HepG2 (cell line): ENCODE data around the gene GPR62. TPM values are rescaled to one million over a fixed set of nuclear protein-coding genes. Genes with fewer than 3 reads are reported as not detected.
A peak's percentile ranks its signal among the peaks of the same experiment; 100 is the strongest.

Experiments
- ARHGAP35 ChIP-seq: sonication (generic); formaldehyde crosslinking; IDR thresholded peaks from 2 replicates; pipeline ENCODE4 v1.9.0; 2022; ENCODE audit warnings: mild to moderate bottlenecking, inconsistent platforms, moderate library complexity, missing genetic modification reagents, borderline replicate concordance
- GZF1 ChIP-seq: sonication (generic); formaldehyde crosslinking; IDR thresholded peaks from 2 replicates; pipeline ENCODE4 v1.5.1; 2020; ENCODE audit warnings: mild to moderate bottlenecking, missing genetic modification reagents
- KAT2B ChIP-seq: fragments of 150-350 bp; IDR thresholded peaks from 2 replicates; pipeline ENCODE4 v1.6.1; 2014; ENCODE audit warnings: low read depth, low read length, borderline replicate concordance
- KDM1A ChIP-seq: IDR thresholded peaks from 2 replicates; pipeline ENCODE4 v1.6.1; 2016; ENCODE audit warnings: missing compliant biosample characterization
- KDM3A ChIP-seq: IDR thresholded peaks from 2 replicates; pipeline ENCODE4 v1.6.1; 2018; ENCODE audit warnings: low read depth, missing compliant biosample characterization
- SNAI1 ChIP-seq: sonication (generic); formaldehyde crosslinking; IDR thresholded peaks from 2 replicates; pipeline ENCODE4 v1.5.0; 2020; ENCODE audit warnings: mild to moderate bottlenecking, missing genetic modification reagents, borderline replicate concordance
- ZNF136 ChIP-seq: sonication (generic); formaldehyde crosslinking; IDR thresholded peaks from 2 replicates; pipeline ENCODE4 v1.8.1; 2022; ENCODE audit warnings: low read depth, mild to moderate bottlenecking, moderate library complexity, missing genetic modification reagents
- ZNF234 ChIP-seq: sonication (generic); formaldehyde crosslinking; conservative IDR thresholded peaks from 2 replicates; pipeline ENCODE4 v1.5.1; 2020; ENCODE audit warnings: mild to moderate bottlenecking, missing genetic modification reagents
- ZNF30 ChIP-seq: sonication (generic); formaldehyde crosslinking; IDR thresholded peaks from 2 replicates; pipeline ENCODE4 v1.5.0; 2020; ENCODE audit warnings: mild to moderate bottlenecking, missing genetic modification reagents
- ZNF335 ChIP-seq: sonication (generic); formaldehyde crosslinking; IDR thresholded peaks from 2 replicates; pipeline ENCODE4 v1.4.0; 2020; ENCODE audit warnings: missing genetic modification reagents
- ZNF501 ChIP-seq: sonication (generic); formaldehyde crosslinking; IDR thresholded peaks from 2 replicates; pipeline ENCODE4 v1.5.1; 2020; ENCODE audit warnings: mild to moderate bottlenecking, moderate library complexity, missing genetic modification reagents
- polyA plus RNA-seq, 8 experiments: library from polyadenylated mRNA; depleted of rRNA in 3 of 8; stranded (reverse) in 7 of 8; unstranded in 1 of 8; fragments of >200 nt; fragmentation: Illumina TruSeq in 4 of 8; extraction: Trizol in 4 of 8; gene quantifications; 2 replicates each; pipeline versions ENCODE4 v1.2.1 to v1.2.3, GENCODE V29; 2011 to 2016; ENCODE audit warnings: low read depth in 4 of 8, missing spikeins in 1 of 8, mixed read lengths in 1 of 8; ENCODE audit not compliant: insufficient read depth in 1 of 8
- total RNA-seq, 5 experiments: library from RNA; depleted of rRNA; stranded (reverse); fragments of >200 nt; fragmentation: Illumina TruSeq; extraction: Trizol; gene quantifications; 2 replicates each; pipeline ENCODE4 v1.2.3, GENCODE V29; 2016; ENCODE audit warnings: low read depth in 1 of 5
- TF ChIP-seq, protein P1 (sequence below): sonication (generic); formaldehyde crosslinking; IDR thresholded peaks from 2 replicates; pipeline ENCODE4 v1.5.0; 2020; ENCODE audit warnings: mild to moderate bottlenecking, missing genetic modification reagents, borderline replicate concordance
- TF ChIP-seq, protein P2 (sequence below): sonication (generic); formaldehyde crosslinking; IDR thresholded peaks from 2 replicates; pipeline ENCODE4 v1.4.0; 2020; ENCODE audit warnings: missing genetic modification reagents
- TF ChIP-seq, protein P3 (sequence below): IDR thresholded peaks from 2 replicates; pipeline ENCODE4 v1.6.1; 2016; ENCODE audit warnings: low read depth, borderline replicate concordance
- TF ChIP-seq, protein P4 (sequence below): sonication (generic); formaldehyde crosslinking; IDR thresholded peaks from 2 replicates; pipeline ENCODE4 v1.5.0; 2020; ENCODE audit warnings: missing genetic modification reagents

GPR62 gene
- total and polyA plus RNA-seq, 2 of the 13 experiments (the other 11 are each of a cell fraction or from before 2014, with no cell fraction given), result not detected

DNA sequence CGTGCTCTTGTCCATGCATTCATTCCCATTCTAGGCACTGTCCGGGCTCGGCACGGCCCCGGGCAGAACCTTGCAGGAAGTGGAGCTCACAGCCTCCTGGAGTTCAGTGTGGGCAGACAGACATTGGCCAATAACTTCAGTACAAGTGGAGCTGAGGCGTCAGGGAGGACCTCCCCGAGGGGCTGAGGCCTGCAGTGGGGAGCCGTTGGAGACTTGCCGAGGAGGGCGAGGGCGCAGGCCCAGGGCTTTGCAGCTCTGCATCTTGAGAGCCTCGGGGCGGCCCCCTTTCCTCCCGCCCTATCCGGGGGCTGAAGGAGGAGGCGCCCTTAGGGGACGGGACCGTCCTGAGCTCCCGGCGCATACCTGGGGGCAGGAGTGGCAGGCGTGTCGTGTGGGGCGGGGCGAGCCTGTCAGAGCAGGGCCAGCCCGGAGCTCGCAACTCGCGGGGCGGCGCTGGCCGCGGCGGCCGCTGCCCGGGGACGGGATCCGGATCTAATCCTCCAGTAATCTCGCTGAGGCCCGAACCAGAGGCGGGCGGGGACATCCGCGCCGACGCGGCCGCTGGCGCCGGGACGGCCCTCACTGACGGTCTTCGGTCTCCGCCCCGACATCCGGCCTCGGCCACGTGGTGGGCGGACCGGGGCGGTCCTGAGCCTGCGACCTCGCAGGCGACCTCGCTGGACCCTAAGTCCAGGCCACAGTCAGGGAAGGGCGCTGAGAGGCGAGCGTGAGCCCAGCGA lies 27.8 kb downstream of the GPR62 start, which contains the start of gene ACY1 (continued):
- TF ChIP-seq, protein P1, sequence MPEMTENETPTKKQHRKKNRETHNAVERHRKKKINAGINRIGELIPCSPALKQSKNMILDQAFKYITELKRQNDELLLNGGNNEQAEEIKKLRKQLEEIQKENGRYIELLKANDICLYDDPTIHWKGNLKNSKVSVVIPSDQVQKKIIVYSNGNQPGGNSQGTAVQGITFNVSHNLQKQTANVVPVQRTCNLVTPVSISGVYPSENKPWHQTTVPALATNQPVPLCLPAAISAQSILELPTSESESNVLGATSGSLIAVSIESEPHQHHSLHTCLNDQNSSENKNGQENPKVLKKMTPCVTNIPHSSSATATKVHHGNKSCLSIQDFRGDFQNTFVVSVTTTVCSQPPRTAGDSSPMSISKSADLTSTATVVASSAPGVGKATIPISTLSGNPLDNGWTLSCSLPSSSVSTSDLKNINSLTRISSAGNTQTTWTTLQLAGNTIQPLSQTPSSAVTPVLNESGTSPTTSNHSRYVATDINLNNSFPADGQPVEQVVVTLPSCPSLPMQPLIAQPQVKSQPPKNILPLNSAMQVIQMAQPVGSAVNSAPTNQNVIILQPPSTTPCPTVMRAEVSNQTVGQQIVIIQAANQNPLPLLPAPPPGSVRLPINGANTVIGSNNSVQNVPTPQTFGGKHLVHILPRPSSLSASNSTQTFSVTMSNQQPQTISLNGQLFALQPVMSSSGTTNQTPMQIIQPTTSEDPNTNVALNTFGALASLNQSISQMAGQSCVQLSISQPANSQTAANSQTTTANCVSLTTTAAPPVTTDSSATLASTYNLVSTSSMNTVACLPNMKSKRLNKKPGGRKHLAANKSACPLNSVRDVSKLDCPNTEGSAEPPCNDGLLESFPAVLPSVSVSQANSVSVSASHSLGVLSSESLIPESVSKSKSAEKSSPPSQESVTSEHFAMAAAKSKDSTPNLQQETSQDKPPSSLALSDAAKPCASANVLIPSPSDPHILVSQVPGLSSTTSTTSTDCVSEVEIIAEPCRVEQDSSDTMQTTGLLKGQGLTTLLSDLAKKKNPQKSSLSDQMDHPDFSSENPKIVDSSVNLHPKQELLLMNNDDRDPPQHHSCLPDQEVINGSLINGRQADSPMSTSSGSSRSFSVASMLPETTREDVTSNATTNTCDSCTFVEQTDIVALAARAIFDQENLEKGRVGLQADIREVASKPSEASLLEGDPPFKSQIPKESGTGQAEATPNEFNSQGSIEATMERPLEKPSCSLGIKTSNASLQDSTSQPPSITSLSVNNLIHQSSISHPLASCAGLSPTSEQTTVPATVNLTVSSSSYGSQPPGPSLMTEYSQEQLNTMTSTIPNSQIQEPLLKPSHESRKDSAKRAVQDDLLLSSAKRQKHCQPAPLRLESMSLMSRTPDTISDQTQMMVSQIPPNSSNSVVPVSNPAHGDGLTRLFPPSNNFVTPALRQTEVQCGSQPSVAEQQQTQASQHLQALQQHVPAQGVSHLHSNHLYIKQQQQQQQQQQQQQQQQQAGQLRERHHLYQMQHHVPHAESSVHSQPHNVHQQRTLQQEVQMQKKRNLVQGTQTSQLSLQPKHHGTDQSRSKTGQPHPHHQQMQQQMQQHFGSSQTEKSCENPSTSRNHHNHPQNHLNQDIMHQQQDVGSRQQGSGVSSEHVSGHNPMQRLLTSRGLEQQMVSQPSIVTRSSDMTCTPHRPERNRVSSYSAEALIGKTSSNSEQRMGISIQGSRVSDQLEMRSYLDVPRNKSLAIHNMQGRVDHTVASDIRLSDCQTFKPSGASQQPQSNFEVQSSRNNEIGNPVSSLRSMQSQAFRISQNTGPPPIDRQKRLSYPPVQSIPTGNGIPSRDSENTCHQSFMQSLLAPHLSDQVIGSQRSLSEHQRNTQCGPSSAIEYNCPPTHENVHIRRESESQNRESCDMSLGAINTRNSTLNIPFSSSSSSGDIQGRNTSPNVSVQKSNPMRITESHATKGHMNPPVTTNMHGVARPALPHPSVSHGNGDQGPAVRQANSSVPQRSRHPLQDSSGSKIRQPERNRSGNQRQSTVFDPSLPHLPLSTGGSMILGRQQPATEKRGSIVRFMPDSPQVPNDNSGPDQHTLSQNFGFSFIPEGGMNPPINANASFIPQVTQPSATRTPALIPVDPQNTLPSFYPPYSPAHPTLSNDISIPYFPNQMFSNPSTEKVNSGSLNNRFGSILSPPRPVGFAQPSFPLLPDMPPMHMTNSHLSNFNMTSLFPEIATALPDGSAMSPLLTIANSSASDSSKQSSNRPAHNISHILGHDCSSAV, result no peak
- TF ChIP-seq KDM1A (CRISPR knock-in tag), result 0 out of 2 replicates have a peak, but pooled peaks have one; percentile 39
- peak; percentile 52; the same call in 1 of the 2 replicates for TF ChIP-seq ZNF335 (CRISPR knock-in tag)
- TF ChIP-seq GZF1, result 0 out of 2 replicates have a peak, but pooled peaks have one; percentile 21
- TF ChIP-seq, protein P2, sequence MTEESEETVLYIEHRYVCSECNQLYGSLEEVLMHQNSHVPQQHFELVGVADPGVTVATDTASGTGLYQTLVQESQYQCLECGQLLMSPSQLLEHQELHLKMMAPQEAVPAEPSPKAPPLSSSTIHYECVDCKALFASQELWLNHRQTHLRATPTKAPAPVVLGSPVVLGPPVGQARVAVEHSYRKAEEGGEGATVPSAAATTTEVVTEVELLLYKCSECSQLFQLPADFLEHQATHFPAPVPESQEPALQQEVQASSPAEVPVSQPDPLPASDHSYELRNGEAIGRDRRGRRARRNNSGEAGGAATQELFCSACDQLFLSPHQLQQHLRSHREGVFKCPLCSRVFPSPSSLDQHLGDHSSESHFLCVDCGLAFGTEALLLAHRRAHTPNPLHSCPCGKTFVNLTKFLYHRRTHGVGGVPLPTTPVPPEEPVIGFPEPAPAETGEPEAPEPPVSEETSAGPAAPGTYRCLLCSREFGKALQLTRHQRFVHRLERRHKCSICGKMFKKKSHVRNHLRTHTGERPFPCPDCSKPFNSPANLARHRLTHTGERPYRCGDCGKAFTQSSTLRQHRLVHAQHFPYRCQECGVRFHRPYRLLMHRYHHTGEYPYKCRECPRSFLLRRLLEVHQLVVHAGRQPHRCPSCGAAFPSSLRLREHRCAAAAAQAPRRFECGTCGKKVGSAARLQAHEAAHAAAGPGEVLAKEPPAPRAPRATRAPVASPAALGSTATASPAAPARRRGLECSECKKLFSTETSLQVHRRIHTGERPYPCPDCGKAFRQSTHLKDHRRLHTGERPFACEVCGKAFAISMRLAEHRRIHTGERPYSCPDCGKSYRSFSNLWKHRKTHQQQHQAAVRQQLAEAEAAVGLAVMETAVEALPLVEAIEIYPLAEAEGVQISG, result peak; percentile 85
- TF ChIP-seq, protein P3, sequence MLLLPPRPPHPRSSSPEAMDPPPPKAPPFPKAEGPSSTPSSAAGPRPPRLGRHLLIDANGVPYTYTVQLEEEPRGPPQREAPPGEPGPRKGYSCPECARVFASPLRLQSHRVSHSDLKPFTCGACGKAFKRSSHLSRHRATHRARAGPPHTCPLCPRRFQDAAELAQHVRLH (CRISPR knock-in tag), result peak; percentile 18; the same call in 1 of the 2 replicates
- peak; percentile 44; the same call in 1 of the 2 replicates for TF ChIP-seq KDM3A (CRISPR knock-in tag)
- TF ChIP-seq, protein P4, sequence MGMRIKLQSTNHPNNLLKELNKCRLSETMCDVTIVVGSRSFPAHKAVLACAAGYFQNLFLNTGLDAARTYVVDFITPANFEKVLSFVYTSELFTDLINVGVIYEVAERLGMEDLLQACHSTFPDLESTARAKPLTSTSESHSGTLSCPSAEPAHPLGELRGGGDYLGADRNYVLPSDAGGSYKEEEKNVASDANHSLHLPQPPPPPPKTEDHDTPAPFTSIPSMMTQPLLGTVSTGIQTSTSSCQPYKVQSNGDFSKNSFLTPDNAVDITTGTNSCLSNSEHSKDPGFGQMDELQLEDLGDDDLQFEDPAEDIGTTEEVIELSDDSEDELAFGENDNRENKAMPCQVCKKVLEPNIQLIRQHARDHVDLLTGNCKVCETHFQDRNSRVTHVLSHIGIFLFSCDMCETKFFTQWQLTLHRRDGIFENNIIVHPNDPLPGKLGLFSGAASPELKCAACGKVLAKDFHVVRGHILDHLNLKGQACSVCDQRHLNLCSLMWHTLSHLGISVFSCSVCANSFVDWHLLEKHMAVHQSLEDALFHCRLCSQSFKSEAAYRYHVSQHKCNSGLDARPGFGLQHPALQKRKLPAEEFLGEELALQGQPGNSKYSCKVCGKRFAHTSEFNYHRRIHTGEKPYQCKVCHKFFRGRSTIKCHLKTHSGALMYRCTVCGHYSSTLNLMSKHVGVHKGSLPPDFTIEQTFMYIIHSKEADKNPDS, result no peak
- no peak for TF ChIP-seq ZNF30
- TF ChIP-seq ZNF501 (CRISPR knock-in tag), result peak; percentile 93
- no peak; the same call in none of the 2 replicates for TF ChIP-seq ZNF136 (CRISPR knock-in tag)
- no peak for TF ChIP-seq ZNF234 (CRISPR knock-in tag)
- TF ChIP-seq SNAI1, result 0 out of 2 replicates have a peak, but pooled peaks have one; percentile 82
- no peak for TF ChIP-seq KAT2B
- no peak; the same call in 1 of the 2 replicates for TF ChIP-seq ARHGAP35 (CRISPR knock-in tag)
